CD8-positive, alpha-beta memory T cell (primary cell): Measurements from ENCODE around the gene CISTR. TPM values are rescaled to one million over a fixed set of nuclear protein-coding genes. Genes with fewer than 3 reads are reported as not detected.

Experiments used
- CTCF ChIA-PET: fragments of 350-600 bp; sonication (Branson Sonifier 250); formaldehyde crosslinking; loops from one replicate; lab custom pipeline; 2021; ENCODE audit warnings: antibody characterized with exemption; lab: Charles Lee
- POLR2A ChIA-PET: fragments of 350-600 bp; sonication (Branson Sonifier 250); formaldehyde crosslinking; loops from one replicate; lab custom pipeline; 2021; ENCODE audit warnings: antibody characterized with exemption; lab: Charles Lee
- DNase-seq, 5 donors: peaks; one replicate each; pipeline versions ENCODE4 v3.0.0 to v3.0.0-alpha.2; 2020 to 2022; ENCODE audit warnings: mixed read lengths in 1 of 5
- H3K27ac ChIP-seq: one replicate; pipeline ENCODE4 v1.7.0; 2013; ENCODE audit warnings: low read depth, mild to moderate bottlenecking, low read length, moderate library complexity
- H3K27me3 ChIP-seq: 2 replicates; pipeline ENCODE4 v1.7.0; 2013; ENCODE audit warnings: low read length, mild to moderate bottlenecking; ENCODE audit not compliant: insufficient read depth, poor library complexity, severe bottlenecking
- H3K36me3 ChIP-seq: 2 replicates; pipeline ENCODE4 v1.7.0; 2013; ENCODE audit warnings: mild to moderate bottlenecking, low read length, moderate library complexity; ENCODE audit not compliant: insufficient read depth
- H3K4me1 ChIP-seq: 2 replicates; pipeline ENCODE4 v1.7.0; 2013; ENCODE audit warnings: mild to moderate bottlenecking, low read length, moderate library complexity; ENCODE audit not compliant: insufficient read depth
- H3K4me3 ChIP-seq: 2 replicates; pipeline ENCODE4 v1.7.0; 2013; ENCODE audit warnings: mild to moderate bottlenecking, low read length
- H3K9me3 ChIP-seq: 2 replicates; pipeline ENCODE4 v1.7.0; 2013; ENCODE audit warnings: mild to moderate bottlenecking, low read length
- H3K27ac Mint-ChIP-seq, 8 donors: one replicate each; pipeline ENCODE4 v1.8.0; 2020 to 2021; ENCODE audit warnings: mixed read lengths in 8 of 8, mild to moderate bottlenecking in 6 of 8, inconsistent platforms in 3 of 8, moderate library complexity in 3 of 8
- H3K27me3 Mint-ChIP-seq, 2 donors: one replicate each; pipeline ENCODE4 v1.8.0; 2020 to 2021; ENCODE audit warnings: mixed read lengths in 2 of 2, mild to moderate bottlenecking in 1 of 2, moderate library complexity in 1 of 2
- H3K36me3 Mint-ChIP-seq, 3 donors: one replicate each; pipeline ENCODE4 v1.8.0; 2020 to 2021; ENCODE audit warnings: mixed read lengths in 3 of 3, inconsistent platforms in 1 of 3, mild to moderate bottlenecking in 1 of 3
- H3K4me1 Mint-ChIP-seq, 3 donors: one replicate each; pipeline ENCODE4 v1.8.0; 2020 to 2021; ENCODE audit warnings: mixed read lengths in 3 of 3, inconsistent platforms in 1 of 3, mild to moderate bottlenecking in 1 of 3
- H3K4me3 Mint-ChIP-seq, 7 donors: one replicate each; pipeline ENCODE4 v1.8.0; 2020 to 2021; ENCODE audit warnings: mixed read lengths in 7 of 7, mild to moderate bottlenecking in 6 of 7, moderate library complexity in 4 of 7, inconsistent platforms in 2 of 7
- H3K9me3 Mint-ChIP-seq, 5 donors: one replicate each; pipeline ENCODE4 v1.8.0; 2020 to 2022; ENCODE audit warnings: mixed read lengths in 5 of 5, mild to moderate bottlenecking in 3 of 5, moderate library complexity in 2 of 5, inconsistent platforms in 1 of 5
- polyA plus RNA-seq: library from polyadenylated mRNA; unstranded; fragments of 300-500 nt; fragmentation: Illumina TruSeq; gene quantifications from one replicate; pipeline ENCODE4 v1.2.3, GENCODE V29; 2021
- total RNA-seq, 2 experiments: library from RNA; stranded (reverse); gene quantifications; one replicate each; pipeline ENCODE4 v1.2.3, GENCODE V29; 2021

CISTR gene
- total and polyA plus RNA-seq, 3 experiments from 2014 or later = not detected

DNA sequence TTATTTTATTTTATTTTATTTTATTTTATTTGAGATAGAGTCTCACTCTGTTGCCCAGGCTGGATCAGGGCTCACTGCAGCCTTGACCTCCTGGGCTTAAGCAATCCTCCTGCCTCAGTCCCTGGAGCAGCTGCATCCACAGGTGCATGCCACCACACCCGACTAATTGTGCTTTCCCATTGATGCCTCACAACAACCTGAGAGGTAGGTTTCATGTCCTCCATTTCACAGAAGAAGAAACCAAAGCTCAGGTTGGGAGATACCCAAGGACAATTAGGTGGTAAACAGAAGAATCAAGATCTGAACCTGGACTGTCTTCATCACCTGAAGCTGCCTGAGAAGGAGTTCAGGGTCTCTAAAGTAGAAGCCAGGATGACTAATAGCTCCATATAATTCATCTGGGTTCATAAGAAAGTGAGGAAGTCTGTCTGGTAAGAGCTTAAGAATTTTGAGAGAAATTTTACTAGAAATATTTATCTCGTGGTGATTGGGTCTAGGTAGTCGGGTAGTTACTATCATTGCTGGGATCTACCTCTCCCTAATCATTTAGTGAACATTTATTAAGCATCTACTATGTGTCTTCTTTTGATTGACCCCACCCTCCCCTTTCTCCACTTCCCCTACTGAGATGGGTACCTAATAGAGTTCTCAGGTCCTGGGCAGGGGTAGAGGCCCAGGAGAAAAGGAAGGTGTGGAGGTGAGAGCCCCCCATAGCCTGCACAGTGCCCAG lies 52.7 kb downstream of the CISTR start:
- no peak overlapping the region for H3K27ac ChIP-seq
- DNase-seq = no peak
- H3K27ac Mint-ChIP-seq = no peak overlapping the region
- H3K4me1 Mint-ChIP-seq = peaks cover 25 to 32% (median 30%) of the 10 kb centered on the region in 3 donors
- H3K4me1 ChIP-seq = peaks cover 18% of the 10 kb centered on the region
- H3K27me3 Mint-ChIP-seq = peaks cover 52 to 97% of the 10 kb centered on the region in 2 donors
- peaks cover 0 to 3% (median 0%) of the 10 kb centered on the region in 3 donors for H3K36me3 Mint-ChIP-seq
- no peaks in the 10 kb centered on the region for H3K36me3 ChIP-seq
- H3K4me3 Mint-ChIP-seq = no peak overlapping the region
- no peaks in the 10 kb centered on the region for H3K9me3 Mint-ChIP-seq
- no peaks in the 10 kb centered on the region for H3K9me3 ChIP-seq
- H3K4me3 ChIP-seq = no peak overlapping the region
- peaks cover 72% of the 10 kb centered on the region for H3K27me3 ChIP-seq
- POLR2A ChIA-PET = no interaction called here
- CTCF ChIA-PET = interaction anchor here (1.3 to 7.5 kb wide), 2 partner anchors 23 to 46 kb away, joined by 3 to 133 read pairs; partner anchors contain the start of gene ATP5MC2

DNA sequence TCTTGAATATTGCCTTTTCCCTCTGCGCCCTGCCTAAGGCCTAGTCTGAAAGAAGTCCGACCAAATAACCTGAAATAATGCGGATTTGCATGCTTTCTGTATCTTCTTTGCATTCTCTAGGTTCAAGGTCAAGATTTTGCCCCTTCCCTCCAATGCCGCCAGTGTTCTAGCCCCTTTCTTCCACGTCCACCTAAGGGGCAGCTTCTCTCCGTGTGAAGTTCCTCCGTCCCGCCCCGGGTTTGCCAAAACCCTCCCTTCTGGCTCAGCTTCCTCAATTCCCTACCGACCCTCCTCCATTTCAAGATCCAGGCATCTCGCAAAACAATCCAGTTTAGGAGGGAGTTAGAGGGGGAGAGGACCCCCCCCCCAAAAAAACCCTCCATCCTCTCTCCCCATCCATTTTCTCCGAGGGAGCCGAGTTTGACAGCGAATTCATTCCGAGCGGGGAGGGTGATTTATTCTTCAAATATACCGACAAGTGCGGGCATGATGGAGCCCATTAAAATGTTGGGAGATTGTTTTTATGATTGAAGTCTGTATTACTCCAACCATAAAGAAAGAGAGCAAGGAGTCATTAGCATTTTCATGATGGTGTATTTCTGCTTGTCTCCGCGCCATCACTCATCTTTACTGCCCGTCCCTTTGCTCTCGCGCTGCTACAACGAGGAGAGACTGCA lies 55.0 kb downstream of the CISTR start:
- Histone ChIP-seq H3K27ac (no peak overlapping the region), H3K4me1 (peaks cover 18% of the 10 kb centered on the region), H3K9me3 (no peaks in the 10 kb centered on the region), H3K36me3 (no peaks in the 10 kb centered on the region), H3K4me3 (no peak overlapping the region), H3K27me3 (peaks cover 73% of the 10 kb centered on the region)
- no peak for DNase-seq
- Mint-ChIP-seq H3K36me3 (peaks cover 0 to 8% (median 1%) of the 10 kb centered on the region in 3 donors), H3K4me3 (peak overlapping the region in 6 of 7 donors; percentile 48 to 74 (median 64)), H3K4me1 (peaks cover 25 to 32% (median 30%) of the 10 kb centered on the region in 3 donors), H3K27ac (peak overlapping the region in 1 of 8 donors; percentile 22), H3K27me3 (peaks cover 61 to 91% of the 10 kb centered on the region in 2 donors), H3K9me3 (no peaks in the 10 kb centered on the region)
- ChIA-PET POLR2A (no interaction called here), CTCF (interaction anchor here (2.1 to 7.5 kb wide), 2 partner anchors 48 to 55 kb away, joined by 5 to 133 read pairs; partner anchors contain the start of gene CISTR)

Other genes starting within 250 kb of the CISTR start
- gene NPFF, start 244.5 kb downstream of the CISTR start, total RNA-seq = not detected
- gene NPFF, start 244.5 kb downstream of the CISTR start, polyA plus RNA-seq = not detected
- gene ATF7, start 125.6 kb downstream of the CISTR start, total RNA-seq = 10 to 100 TPM; 27.6 to 28.1 TPM
- gene ATF7, start 125.6 kb downstream of the CISTR start, polyA plus RNA-seq = 13.4 TPM
- 100 to 1,000 TPM; 342 to 350 TPM for gene ATP5MC2, start 75.9 kb downstream of the CISTR start, total RNA-seq
- gene ATP5MC2, start 75.9 kb downstream of the CISTR start, polyA plus RNA-seq = 529 TPM
- gene CALCOCO1, start 24.5 kb downstream of the CISTR start, total RNA-seq = 10 to 100 TPM; 29.5 to 31.4 TPM
- 73.9 TPM for gene CALCOCO1, start 24.5 kb downstream of the CISTR start, polyA plus RNA-seq
- gene HOXC13, start 186.9 kb upstream of the CISTR start, total RNA-seq = not detected
- not detected for gene HOXC13, start 186.9 kb upstream of the CISTR start, polyA plus RNA-seq
- gene HOXC12, start 202.9 kb upstream of the CISTR start, total RNA-seq = not detected
- not detected for gene HOXC12, start 202.9 kb upstream of the CISTR start, polyA plus RNA-seq
- gene HOXC11, start 221.1 kb upstream of the CISTR start, total RNA-seq = not detected
- not detected for gene HOXC11, start 221.1 kb upstream of the CISTR start, polyA plus RNA-seq
- not detected for gene HOTAIR, start 223.0 kb upstream of the CISTR start, total RNA-seq
- gene HOTAIR, start 223.0 kb upstream of the CISTR start, polyA plus RNA-seq = not detected
- not detected for gene HOXC10, start 233.2 kb upstream of the CISTR start, total RNA-seq
- gene HOXC10, start 233.2 kb upstream of the CISTR start, polyA plus RNA-seq = not detected
- not detected for gene HOXC9, start 248.2 kb upstream of the CISTR start, total RNA-seq
- gene HOXC9, start 248.2 kb upstream of the CISTR start, polyA plus RNA-seq = not detected